ENCODE measurements around the gene DGUOK.

GRCh38 chr2:73922681-73923080, 4.0 kb upstream of the DGUOK start:
- TF ChIP-seq SIN3A (IDR thresholded peaks at IDR 0.05; ENCODE audit: borderline replicate concordance, insufficient read depth, low read depth, low read length), result no peak
- no peak for TF ChIP-seq CTCF (IDR thresholded peaks at IDR 0.05)
- no peak for TF ChIP-seq POLR2AphosphoS5 (IDR thresholded peaks at IDR 0.05; ENCODE audit: low read depth, low read length)
- TF ChIP-seq, protein P1, sequence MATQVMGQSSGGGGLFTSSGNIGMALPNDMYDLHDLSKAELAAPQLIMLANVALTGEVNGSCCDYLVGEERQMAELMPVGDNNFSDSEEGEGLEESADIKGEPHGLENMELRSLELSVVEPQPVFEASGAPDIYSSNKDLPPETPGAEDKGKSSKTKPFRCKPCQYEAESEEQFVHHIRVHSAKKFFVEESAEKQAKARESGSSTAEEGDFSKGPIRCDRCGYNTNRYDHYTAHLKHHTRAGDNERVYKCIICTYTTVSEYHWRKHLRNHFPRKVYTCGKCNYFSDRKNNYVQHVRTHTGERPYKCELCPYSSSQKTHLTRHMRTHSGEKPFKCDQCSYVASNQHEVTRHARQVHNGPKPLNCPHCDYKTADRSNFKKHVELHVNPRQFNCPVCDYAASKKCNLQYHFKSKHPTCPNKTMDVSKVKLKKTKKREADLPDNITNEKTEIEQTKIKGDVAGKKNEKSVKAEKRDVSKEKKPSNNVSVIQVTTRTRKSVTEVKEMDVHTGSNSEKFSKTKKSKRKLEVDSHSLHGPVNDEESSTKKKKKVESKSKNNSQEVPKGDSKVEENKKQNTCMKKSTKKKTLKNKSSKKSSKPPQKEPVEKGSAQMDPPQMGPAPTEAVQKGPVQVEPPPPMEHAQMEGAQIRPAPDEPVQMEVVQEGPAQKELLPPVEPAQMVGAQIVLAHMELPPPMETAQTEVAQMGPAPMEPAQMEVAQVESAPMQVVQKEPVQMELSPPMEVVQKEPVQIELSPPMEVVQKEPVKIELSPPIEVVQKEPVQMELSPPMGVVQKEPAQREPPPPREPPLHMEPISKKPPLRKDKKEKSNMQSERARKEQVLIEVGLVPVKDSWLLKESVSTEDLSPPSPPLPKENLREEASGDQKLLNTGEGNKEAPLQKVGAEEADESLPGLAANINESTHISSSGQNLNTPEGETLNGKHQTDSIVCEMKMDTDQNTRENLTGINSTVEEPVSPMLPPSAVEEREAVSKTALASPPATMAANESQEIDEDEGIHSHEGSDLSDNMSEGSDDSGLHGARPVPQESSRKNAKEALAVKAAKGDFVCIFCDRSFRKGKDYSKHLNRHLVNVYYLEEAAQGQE (IDR thresholded peaks at IDR 0.05; ENCODE audit: insufficient read depth in 1 of 2, low read depth in 2 of 2, low read length in 1 of 2), result no peak
